ENCODE measurements around the gene IGBP1. TPM values are rescaled to one million over a fixed set of nuclear protein-coding genes. Genes with fewer than 3 reads are reported as not detected.

Gene IGBP1
- total RNA-seq, 2 donors from 2014 or later = 45.0 to 46.5 TPM

- Histone ChIP-seq H3K36me3 (ENCODE audit: control insufficient read depth, insufficient read depth, low read length) (no peaks in the 10 kb centered on the region), H3K9ac (ENCODE audit: extremely low read depth, low read length, poor library complexity, severe bottlenecking) (no peak overlapping the region), H3K9me3 (ENCODE audit: control insufficient read depth, low read length) (no peaks in the 10 kb centered on the region), H3K27ac (ENCODE audit: low read depth, low read length) (no peak overlapping the region), H3K4me3 (ENCODE audit: low read length) (no peak overlapping the region), H3K4me1 (ENCODE audit: control insufficient read depth, insufficient read depth, low read length) (no peaks in the 10 kb centered on the region), H3K27me3 (ENCODE audit: control insufficient read depth, insufficient read depth, low read length, poor library complexity, severe bottlenecking) (no peaks in the 10 kb centered on the region)
- Mint-ChIP-seq H3K9me3 (peaks cover 55% of the 10 kb centered on the region), H3K4me3 (no peak overlapping the region), H3K27ac (no peak overlapping the region), H3K4me1 (no peaks in the 10 kb centered on the region), H3K36me3 (ENCODE audit: low read depth) (no peaks in the 10 kb centered on the region), H3K27me3 (ENCODE audit: insufficient read depth) (peaks cover 2% of the 10 kb centered on the region)
- WGBS, 2 experiments (ENCODE audit: insufficient coverage in 1 of 2, insufficient read length in 1 of 2) = 89 to 92% methylated on average over 5 to 11 of the region's 11 CpGs
- no peak for TF ChIP-seq CTCF (conservative IDR thresholded peaks at IDR 0.05)
- DNase-seq = no peak
Measured at GRCh38 chrX:70087857-70088630, 45.2 kb upstream of the IGBP1 start.

- no peak overlapping the region for H3K4me3 Mint-ChIP-seq
- Histone ChIP-seq H3K9me3 (ENCODE audit: control insufficient read depth, low read length) (no peaks in the 10 kb centered on the region), H3K36me3 (ENCODE audit: control insufficient read depth, insufficient read depth, low read length) (no peaks in the 10 kb centered on the region), H3K4me3 (ENCODE audit: low read length) (no peak overlapping the region), H3K9ac (ENCODE audit: extremely low read depth, low read length, poor library complexity, severe bottlenecking) (no peak overlapping the region), H3K4me1 (ENCODE audit: control insufficient read depth, insufficient read depth, low read length) (no peaks in the 10 kb centered on the region), H3K27ac (ENCODE audit: low read depth, low read length) (no peak overlapping the region), H3K27me3 (ENCODE audit: control insufficient read depth, insufficient read depth, low read length, poor library complexity, severe bottlenecking) (no peaks in the 10 kb centered on the region)
- no peak overlapping the region for H3K27ac Mint-ChIP-seq
- peaks cover 53% of the 10 kb centered on the region for H3K9me3 Mint-ChIP-seq
- no peaks in the 10 kb centered on the region for H3K36me3 Mint-ChIP-seq (ENCODE audit: low read depth)
- TF ChIP-seq CTCF (conservative IDR thresholded peaks at IDR 0.05) = no peak
- DNase-seq = no peak
- no peaks in the 10 kb centered on the region for H3K4me1 Mint-ChIP-seq
- H3K27me3 Mint-ChIP-seq (ENCODE audit: insufficient read depth) = peaks cover 2% of the 10 kb centered on the region
Measured at GRCh38 chrX:70088751-70089150, 44.5 kb upstream of the IGBP1 start.

GRCh38 chrX:70089604-70090297, 43.5 kb upstream of the IGBP1 start:
- no peaks in the 10 kb centered on the region for H3K4me1 Mint-ChIP-seq
- Histone ChIP-seq H3K9me3 (ENCODE audit: control insufficient read depth, low read length) (no peaks in the 10 kb centered on the region), H3K27me3 (ENCODE audit: control insufficient read depth, insufficient read depth, low read length, poor library complexity, severe bottlenecking) (no peaks in the 10 kb centered on the region), H3K9ac (ENCODE audit: extremely low read depth, low read length, poor library complexity, severe bottlenecking) (no peak overlapping the region), H3K27ac (ENCODE audit: low read depth, low read length) (no peak overlapping the region), H3K36me3 (ENCODE audit: control insufficient read depth, insufficient read depth, low read length) (no peaks in the 10 kb centered on the region), H3K4me1 (ENCODE audit: control insufficient read depth, insufficient read depth, low read length) (no peaks in the 10 kb centered on the region), H3K4me3 (ENCODE audit: low read length) (no peak overlapping the region)
- H3K4me3 Mint-ChIP-seq = no peak overlapping the region
- peaks cover 2% of the 10 kb centered on the region for H3K27me3 Mint-ChIP-seq (ENCODE audit: insufficient read depth)
- TF ChIP-seq CTCF (conservative IDR thresholded peaks at IDR 0.05) = no peak
- 94% methylated on average over 1 of the region's 1 CpG; no CpG with 5 or more reads in 1 of the 2 experiments for WGBS, 2 experiments (ENCODE audit: insufficient coverage in 1 of 2, insufficient read length in 1 of 2)
- no peak for DNase-seq
- peaks cover 47% of the 10 kb centered on the region for H3K9me3 Mint-ChIP-seq
- H3K36me3 Mint-ChIP-seq (ENCODE audit: low read depth) = no peaks in the 10 kb centered on the region
- no peak overlapping the region for H3K27ac Mint-ChIP-seq
